Measurements from ENCODE around the gene TMTC1.

GRCh38 chr12:29782871-29783772 is 620 bp downstream of the TMTC1 start:
- TF ChIP-seq SMC3 (IDR thresholded peaks at IDR 0.05; ENCODE audit: low read depth, low read length), result no peak
- TF ChIP-seq TCF12 (IDR thresholded peaks at IDR 0.05), result no peak
- TF ChIP-seq RAD21 (IDR thresholded peaks at IDR 0.05; ENCODE audit: low read length), result no peak
- TF ChIP-seq PBX3 (IDR thresholded peaks at IDR 0.05), result no peak
- TF ChIP-seq CTCF (IDR thresholded peaks at IDR 0.05), result no peak
- no peak for TF ChIP-seq REST (IDR thresholded peaks at IDR 0.05; ENCODE audit: low read depth, low read length)
- TF ChIP-seq ELF1 (IDR thresholded peaks at IDR 0.05), result no peak
- TF ChIP-seq ZBTB33 (IDR thresholded peaks at IDR 0.05; ENCODE audit: borderline replicate concordance, low read depth), result no peak
